GM23248 (cell line): ENCODE measurements around the gene CLSTN3.

ENCODE experiments used
- EZH2 ChIP-seq: fragments of 200-600 bp; sonication (generic); IDR thresholded peaks from 2 replicates; pipeline ENCODE4 v1.6.1; 2018; ENCODE audit warnings: antibody characterized with exemption, mild to moderate bottlenecking; ENCODE audit not compliant: insufficient read depth, poor library complexity, severe bottlenecking
- EZH2phosphoT487 ChIP-seq: fragments of 200-600 bp; sonication (generic); IDR thresholded peaks from 2 replicates; pipeline ENCODE4 v1.6.1; 2018; ENCODE audit warnings: antibody characterized with exemption, moderate library complexity, mild to moderate bottlenecking, low read depth; ENCODE audit not compliant: insufficient read depth

- TF ChIP-seq EZH2phosphoT487 (no peak), EZH2 (no peak)
Observed at GRCh38 chr12:7114008-7114407, 16.2 kb upstream of the CLSTN3 start.
